ENCODE measurements around the gene PTPRD.
"Not testable (repeated sequence)": the region's sequence is repeated elsewhere in the genome, so short reads cannot be mapped to it uniquely, and the experiment has no call there.

PTPRD gene

DNA sequence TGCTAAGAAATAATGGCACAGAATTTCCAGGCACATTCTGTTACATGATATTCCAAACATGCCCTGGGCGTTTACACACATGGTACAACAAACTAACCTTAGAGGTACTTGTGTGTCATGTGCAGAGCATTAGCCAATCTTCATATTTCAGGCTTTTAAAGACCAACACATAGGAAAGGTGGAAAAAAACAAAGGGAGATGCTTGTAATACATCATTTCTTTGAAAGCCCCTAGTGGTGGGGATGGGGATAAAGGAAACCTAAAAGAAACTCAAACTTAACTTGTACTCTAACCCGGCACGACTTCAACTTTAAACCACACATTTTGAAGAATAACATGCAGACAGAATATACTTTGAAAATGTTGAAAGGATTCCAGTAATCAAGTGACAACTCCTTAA is 133.6 kb downstream of the PTPRD start:
- peak; percentile 11 for DNase-seq (ENCODE audit: low spot score)

DNA sequence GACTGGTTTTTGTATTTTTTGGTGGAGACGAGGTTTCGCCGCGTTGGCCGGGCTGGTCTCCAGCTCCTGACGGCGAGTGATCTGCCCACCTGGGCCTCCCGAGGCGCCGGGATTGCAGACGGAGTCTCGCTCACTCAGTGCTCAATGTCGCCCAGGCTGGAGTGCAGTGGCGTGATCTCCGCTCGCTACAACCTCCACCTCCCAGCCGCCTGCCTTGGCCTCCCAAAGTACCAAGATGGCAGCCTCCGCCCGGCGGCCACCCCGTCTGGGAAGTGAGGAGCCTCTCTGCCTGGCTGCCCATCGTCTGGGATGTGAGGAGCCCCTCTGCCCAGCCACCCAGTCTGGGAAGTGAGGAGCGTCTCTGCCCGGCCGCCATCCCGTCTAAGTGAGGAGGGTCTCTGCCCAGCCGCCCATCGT is 163.6 kb downstream of the PTPRD start:
- not testable (repeated sequence) for DNase-seq (ENCODE audit: low spot score)

DNA sequence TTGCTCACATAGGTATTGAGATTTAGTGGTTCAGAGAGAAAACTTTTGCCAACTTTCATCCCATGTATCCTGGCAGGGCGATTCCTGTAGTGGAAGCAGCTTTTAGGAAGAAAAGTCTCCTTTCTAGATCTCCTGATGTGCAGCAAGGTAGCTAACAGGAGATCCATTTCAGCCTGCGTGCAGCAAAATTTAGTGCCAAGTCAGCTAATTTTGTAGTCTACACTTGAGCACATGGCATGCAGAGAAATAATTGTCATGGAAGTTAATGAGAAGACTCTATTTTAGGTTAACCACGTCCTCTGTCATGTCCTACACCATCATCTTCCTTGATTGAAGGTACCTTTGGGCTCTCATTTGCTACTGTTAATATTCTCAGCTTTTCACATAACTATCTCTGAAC is 165.8 kb downstream of the PTPRD start:
- DNase-seq (ENCODE audit: low spot score), result no peak

DNA sequence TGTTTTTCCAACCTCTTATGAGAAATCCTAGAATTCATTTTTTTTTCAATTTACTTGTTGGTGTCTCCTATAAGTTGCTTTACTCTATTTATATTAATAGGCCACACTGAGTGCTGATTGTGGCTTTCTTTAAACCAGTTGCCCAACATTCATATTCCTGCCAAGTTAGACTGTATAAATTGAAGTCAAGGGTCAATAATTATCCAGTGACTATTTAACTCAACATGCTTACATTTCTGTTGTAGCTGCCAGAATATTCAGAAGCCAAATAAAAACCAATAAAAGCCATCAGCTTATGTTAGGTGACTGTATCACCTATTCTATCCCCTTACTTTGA is 169.0 kb downstream of the PTPRD start:
- no peak for DNase-seq (ENCODE audit: low spot score)

DNA sequence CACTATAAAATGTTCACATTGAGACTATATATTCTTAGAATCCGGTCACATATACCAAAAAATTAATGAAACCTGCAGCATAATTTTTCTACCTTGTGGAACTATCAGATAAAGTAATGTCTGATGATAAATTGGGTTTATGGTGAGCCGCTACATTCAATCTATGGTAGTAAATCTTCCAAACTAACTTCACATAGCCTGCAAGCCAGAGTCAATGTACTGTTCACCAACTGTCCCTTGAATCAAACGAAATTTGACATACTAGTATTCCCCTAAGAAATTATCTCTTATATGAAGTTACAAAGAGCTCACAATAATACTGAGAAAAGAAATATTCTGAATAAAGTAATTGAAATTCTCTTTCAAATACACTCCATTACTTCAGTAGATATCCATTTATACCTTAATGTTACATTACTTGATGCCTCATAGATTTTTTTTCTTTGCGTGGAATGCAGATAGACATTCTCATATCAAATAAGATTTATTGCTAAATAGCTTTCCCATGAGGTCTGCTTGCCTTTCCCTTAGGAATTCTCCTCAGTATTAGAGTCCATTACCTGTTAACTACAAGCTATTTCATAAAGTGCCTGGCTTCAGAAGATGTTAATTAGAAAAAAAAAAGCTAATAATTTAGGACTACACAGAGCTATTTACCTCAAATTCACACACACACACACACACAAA is 169.5 kb downstream of the PTPRD start:
- DNase-seq (ENCODE audit: low spot score), result no peak

DNA sequence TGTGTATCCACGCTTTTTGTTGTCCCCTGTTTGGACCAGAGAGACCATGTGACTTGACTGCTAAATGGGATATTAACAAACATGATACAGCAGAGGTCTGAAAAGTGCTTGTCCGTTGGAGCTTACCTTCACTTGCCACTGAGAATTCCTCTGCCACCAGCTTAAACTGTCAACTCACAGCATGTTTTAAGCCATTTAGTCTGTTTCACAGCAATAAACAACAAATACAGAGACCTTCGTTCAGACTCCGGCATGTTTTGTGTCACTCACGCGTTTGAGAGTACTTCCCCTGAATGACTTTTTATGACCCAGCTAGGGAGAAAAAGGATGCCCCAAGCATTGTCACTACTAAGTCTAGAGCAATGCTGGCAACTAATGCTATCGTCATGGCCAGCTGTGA is 173.8 kb downstream of the PTPRD start:
- no peak for DNase-seq (ENCODE audit: low spot score)

DNA sequence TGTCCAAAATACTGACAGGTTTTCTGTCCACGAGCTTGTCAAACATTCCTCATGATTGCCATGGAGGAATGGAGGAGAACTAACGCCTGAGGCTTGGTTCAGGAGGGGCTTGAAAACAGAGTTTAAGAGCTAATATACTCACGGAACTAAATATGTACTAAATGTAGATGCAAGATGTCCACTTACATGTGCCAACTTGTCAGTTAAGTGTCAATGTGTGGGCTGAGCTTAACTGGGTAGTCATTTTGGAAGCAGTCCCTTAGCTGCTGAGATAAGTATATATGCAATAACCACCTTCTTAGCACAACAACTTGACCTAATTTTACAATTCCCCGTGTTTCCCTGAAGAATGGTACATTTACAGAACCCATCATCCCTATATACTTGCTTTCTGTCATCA is 176.0 kb downstream of the PTPRD start:
- no peak for DNase-seq (ENCODE audit: low spot score)

DNA sequence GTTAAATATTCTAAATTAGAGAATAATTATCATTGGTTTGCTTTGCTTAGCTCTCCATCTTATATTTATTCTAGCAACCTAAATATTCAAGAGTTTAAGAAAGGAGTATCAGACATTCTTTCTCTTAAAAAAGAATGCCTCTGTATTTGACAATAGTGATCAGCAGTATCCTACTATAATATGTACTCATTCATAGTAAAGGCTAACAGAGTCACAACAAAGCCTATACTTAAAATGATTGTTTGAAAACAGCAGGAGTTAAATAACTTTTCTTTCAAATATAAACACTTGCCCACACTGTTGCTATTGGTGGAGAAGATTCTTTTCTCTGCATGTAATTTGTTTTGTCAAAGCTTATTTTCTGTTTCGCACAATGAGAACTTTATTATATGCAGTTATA is 178.4 kb downstream of the PTPRD start:
- DNase-seq (ENCODE audit: low spot score), result no peak

DNA sequence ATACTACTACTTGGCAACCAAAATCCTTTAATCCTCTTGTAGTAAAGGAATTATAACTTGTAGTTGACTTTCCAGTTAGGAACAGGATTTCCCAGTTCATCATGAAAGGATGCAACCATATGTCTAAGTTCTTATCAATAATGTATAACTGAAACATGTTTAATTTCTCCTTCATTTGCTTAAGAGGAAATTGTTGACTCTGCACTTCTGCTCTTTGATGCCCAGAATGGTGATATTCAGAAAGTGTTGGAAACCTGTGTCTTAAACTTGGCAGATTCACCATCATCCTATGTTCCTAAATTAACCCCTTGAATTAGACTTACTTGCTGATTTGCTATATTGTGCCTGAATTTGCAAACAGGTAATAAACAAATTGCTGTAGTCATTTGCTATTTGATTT is 201.5 kb downstream of the PTPRD start:
- DNase-seq (ENCODE audit: low spot score), result no peak

DNA sequence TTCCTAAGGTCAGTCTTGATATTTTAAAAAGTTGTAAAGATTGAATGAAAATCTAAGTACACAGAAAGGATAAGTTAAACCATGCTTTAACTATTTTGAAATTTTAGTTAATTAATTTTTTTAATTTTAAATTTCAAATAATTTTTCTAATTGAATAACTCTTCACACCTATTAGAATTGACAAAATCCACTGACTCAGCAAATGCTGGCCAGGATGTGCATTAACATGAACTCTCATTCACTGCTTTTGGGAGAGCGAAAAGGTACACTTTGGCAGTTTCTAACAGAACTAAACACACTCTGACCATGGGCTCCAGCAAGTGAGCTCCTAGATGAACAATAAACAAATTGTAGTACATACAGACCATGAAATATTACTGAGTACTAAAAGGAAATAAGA is 209.5 kb downstream of the PTPRD start:
- DNase-seq (ENCODE audit: low spot score), result no peak

DNA sequence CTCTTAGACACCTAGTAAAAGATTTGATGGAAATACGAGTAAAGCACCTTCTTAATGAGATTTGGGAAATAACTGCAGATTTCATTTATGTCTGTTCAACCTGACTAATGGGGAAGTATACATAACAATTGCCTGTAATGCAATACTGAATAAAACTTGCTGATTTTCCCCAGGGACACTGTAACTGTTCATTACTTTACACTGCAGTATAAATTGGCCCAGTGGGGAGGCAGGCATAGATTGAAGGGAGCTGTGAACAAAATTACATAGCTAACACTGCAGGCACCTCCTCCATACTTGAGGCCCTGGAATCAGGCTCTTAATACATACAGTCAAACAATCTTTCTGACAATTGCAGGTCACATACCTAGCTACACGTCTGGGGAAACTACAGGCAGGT is 216.2 kb downstream of the PTPRD start:
- DNase-seq (ENCODE audit: low spot score), result no peak

DNA sequence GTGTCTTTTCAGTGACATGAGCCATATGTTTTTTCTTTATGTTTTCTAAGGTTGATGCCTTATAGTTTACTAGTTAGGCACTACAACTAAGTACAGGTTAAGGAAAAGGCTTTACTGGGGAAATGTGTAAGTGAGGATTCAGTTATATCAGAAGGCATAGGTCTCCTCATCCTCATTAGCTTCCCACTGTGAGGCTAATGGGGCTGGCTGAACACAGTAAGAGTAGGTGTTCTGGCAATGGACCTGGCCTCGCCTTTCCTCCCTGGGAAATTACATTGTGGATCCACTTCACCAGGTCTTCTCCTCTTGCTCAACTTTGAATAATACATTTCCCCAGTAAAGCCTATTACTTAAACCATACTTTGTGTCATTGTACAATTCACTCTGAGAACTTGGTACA is 225.5 kb downstream of the PTPRD start:
- no peak for DNase-seq (ENCODE audit: low spot score)

DNA sequence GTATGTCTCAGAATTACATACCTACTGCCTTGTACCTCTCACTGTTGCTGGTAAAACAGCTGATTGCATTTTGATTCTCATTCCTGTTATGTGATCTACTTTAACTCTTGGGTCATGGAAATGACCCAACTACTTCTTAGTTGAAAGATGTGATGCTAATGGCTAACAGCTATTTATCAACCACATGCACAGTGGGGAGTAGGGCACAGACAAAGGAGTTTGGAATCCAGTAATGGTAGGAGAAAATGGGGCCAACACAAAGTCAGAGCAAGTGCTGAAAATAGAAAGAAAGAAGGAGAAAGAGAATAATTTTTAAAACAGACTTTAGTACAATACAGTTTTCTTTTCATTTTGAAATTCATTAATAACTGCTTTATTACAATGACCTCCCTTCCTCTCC is 241.0 kb downstream of the PTPRD start:
- peak; percentile 5 for DNase-seq (ENCODE audit: low spot score)

DNA sequence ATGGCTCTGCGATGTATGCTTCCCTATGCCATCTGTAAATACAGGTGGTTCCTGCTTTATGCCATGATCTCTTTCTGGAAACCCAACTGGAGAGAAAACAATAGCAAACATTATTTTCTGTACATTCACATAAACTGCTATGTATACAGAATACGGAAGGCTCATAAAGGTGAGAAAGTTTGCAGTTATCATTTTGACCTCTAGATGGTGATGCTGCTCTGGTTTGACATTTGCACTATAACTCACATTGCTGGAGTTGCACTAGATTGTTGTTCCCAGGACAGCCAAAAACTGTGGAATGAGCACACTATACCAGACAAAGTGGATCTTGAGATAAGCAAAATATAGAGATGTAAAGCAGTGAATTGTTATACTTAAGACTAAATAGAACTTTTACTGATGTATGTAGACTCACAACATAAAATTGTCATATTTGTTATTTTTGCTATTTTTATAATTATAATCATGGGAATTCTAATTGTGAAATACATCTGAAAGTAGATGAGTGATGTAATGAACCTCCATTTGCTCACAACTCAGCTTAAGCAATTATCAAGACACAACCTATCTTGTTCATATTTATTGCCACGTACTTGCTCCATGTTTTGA is 246.5 kb downstream of the PTPRD start:
- DNase-seq (ENCODE audit: low spot score), result peak; percentile 34

DNA sequence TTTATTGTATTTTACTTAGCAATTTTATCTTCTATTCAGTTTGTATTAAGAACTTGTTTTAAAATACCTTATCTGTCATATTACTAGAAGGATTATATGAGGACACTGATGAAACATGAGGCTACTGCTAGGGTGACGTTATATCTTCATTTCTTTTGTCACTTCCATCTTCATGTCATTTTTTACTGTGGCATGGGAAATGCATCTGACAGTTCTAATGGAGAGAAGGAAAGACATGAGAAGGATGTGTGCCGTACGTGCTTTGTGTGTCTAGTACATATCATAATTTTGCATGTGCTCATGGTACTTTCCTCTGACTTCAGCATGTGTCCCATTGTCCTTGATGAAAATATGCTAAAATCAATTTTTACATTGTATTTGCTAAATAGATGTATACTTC is 258.2 kb downstream of the PTPRD start:
- DNase-seq (ENCODE audit: low spot score), result no peak

DNA sequence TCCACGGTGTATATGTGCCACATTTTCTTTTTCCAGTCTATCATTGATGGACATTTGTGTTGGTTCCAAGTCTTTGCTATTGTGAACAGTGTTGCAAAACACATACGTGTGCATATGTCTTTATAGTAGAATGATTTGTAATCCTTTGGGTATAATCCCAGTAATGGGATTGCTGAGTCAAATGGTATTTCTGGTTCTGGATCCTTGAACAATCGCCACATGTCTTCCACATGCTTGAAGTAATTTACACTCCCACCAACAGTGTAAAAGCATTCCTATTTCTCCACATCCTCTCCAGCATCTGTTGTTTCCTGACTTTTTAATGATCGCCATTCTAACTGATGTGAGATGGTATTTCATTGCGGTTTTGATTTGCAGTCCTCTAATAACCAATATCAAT is 267.2 kb downstream of the PTPRD start:
- DNase-seq (ENCODE audit: low spot score), result not testable (repeated sequence)

DNA sequence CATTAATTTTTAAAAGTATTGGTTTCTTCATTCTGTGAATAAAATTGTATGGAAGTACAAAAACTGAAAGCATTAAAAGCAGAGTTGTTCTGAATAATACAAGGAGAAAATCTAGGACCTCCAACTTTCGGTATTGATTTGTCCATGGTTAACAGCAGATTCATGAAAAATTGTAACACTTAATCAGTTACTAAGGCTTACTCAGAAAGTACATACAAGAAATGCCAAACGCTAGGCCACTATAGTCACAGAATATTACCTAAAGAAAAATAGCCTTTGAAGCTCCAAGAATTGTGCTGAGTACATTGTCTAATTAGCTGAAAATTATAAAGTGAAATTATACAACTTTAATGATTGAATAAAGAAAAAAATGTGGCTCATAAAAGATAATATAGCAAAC is 271.7 kb downstream of the PTPRD start:
- no peak for DNase-seq (ENCODE audit: low spot score)

DNA sequence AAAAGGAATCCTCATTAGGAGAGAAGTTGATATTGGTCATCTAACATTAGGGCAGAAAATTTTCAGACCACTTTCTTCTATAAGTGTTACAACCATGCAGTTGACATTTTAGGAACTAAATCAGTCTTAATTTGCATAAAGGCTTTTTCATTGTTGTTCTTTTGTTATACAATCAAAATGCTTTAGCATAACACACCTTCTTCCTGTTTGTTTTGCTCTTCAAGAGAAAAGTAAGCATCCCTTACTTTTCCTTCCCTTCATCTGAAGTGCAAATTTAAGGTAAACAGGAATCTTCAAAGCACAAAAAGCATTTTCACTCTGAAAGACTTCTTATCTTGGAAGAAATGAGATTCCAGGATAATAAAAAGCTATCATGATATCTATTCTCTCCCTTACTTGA is 273.6 kb downstream of the PTPRD start:
- peak; percentile 18 for DNase-seq (ENCODE audit: low spot score)

DNA sequence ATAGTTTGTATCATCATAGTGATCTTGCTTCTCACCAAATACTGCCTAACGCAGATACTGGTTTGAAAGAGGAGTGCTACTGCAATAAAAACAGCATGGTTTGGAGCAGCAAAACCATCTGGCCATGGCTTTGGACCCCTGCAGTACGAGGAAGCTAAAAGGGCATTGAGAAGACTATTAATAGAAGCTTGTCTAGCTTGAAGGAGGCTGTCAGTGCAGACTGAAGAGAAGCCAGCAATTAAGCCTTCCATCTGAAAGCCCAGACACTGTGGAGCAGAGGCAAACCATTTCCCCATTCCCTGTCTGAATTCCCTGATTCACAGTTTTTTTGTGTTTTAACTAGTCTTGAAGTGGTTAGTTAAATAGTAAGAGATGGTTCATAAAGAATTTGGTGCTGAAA is 281.6 kb downstream of the PTPRD start:
- no peak for DNase-seq (ENCODE audit: low spot score)

DNA sequence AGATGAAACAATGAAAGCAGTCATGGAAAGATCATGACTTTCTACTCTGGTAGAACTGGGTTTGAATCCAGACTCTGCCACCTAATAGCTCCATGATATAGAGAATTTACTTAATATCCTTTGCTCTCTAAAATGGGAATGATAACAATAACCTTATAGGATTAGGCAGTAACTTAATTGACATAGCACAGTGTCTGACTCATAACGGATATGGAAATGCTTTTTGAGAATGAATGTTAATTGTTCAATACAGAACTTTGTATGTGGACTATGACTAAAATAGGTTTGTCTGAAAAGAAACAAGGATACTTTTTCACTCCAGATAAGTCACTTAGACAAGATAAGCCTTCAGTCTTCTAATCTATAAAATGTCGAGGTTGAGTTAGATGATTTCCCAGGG is 330.7 kb downstream of the PTPRD start:
- no peak for DNase-seq (ENCODE audit: low spot score)

DNA sequence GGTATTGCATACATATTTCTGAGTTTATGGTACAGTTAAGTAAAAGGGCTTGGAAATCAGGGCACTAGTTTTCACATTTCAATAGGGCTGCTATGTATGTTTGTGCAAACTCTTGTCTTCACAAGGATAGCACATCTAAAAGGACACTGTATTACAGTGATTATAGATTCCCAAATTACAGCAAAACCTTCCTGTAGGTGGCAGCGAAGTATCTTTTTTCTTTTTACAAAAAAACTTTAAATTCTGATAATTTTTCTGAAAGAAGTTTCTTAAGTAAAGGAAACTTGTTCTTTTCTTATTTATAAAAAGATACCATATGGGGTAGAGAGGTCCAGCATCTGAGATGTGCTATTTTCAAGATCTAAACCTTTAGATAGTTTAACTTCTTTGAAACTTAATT is 337.8 kb downstream of the PTPRD start:
- DNase-seq (ENCODE audit: low spot score), result no peak

DNA sequence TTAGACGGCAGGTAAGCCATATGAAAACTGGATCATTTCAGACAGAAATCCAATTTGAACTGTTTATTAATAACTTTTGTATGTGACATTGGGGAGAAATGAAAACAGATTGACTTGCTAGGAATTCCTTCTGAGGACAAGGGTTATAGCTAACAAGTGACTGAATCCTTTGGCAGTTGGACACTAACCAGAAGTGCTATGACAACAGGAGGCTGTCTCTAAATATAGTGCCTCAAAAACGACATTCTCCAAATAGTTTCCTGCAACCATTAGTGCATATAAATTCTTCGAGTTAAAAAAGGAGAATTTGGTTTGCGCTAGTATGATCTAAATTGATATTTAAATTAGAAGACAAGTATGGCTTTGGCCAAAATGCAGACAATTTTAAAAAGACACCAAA is 338.6 kb downstream of the PTPRD start:
- DNase-seq (ENCODE audit: low spot score), result no peak

DNA sequence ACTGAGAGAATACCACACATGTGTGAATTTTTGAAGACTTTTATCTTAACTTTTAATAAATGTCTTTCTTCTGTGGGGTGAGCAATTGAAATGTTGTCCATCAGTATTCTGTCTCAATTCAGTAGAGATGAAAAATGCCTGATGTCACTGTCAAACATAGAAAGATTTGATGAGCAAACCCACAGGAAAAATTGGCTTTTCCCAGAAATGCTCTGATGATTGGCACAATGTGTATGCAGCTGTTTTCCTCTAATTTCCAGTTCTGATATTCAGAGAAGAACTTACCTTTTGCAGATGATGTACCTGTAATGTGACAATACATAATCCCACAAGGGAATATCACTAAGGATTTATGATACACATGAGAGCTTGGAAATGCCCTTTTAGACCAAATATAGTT is 340.0 kb downstream of the PTPRD start:
- DNase-seq (ENCODE audit: low spot score), result no peak

All from iPS-NIHi11 (cell line).